ENCODE data around the gene NAA38. TPM values are rescaled to one million over a fixed set of nuclear protein-coding genes. Genes with fewer than 3 reads are reported as not detected.
"Not testable (repeated sequence)": the region's sequence is repeated elsewhere in the genome, so short reads cannot be mapped to it uniquely, and the experiment has no call there.

NAA38 gene
- total RNA-seq, 1 donor from 2014 or later = 152 TPM

DNA sequence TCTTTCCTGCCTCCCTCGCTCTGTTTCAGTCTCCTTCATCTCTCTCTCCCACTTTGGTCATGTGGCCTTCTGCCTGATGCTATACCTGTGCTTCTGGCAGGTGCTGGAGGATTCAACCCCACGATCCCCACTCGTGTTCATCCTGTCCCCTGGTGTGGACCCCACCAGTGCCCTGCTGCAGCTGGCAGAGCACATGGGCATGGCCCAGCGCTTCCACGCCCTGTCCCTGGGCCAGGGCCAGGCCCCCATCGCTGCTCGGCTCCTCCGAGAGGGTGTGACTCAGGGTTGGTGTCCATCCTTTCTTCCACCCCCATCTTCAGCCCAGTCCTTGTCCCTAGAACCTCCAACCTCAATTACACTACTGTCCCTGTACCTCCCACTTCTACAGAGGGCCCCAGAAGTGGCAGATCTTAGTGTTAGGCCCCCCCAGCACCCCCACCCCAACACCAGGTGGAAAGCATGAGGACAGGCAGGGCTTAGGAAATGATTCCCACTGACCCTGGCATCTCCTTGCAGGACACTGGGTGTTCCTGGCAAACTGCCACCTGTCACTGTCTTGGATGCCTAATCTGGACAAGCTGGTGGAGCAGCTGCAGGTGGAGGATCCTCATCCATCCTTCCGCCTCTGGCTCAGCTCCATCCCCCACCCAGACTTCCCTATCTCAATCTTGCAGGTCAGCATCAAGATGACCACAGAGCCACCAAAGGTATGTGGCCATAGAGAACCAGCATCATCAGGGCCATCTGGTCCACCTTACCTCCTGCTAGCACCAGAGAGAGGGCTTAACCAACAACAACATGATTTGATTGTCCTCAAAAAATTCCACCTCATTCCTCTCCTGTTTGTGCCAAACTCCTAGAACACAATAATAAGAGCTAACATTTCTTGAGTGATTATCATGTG is 33.1 kb downstream of the NAA38 start:
- DNase-seq (ENCODE audit: low read depth in 2 of 2) = no peak

- no peak for DNase-seq (ENCODE audit: low read depth in 2 of 2)
These were observed 33.8 kb downstream of the NAA38 start for GRCh38 chr17:7823581-7824001.

DNA sequence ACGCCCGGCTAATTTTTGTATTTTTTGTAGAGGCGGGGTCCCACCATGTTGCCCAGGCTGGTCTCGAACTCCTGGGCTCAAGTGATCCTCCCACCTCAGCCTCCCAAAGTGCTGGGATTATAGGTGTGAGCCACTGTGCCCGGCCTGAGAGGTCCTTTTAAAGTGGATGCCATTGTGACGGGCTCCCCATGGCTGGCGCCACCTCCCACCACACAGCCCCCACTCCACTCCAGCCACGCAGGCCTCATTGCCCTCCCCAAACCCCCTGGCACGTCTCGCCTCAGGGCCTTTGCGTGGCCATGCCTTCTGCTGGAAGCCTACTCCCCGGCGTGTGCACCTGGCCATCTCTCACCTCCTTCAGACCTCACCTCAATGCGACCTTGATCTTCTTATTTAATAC is 35.2 kb downstream of the NAA38 start:
- no peak for DNase-seq (ENCODE audit: low read depth in 2 of 2)

GRCh38 chr17:7820231-7820630 is 37.1 kb downstream of the NAA38 start:
- DNase-seq (ENCODE audit: low read depth in 2 of 2) = no peak

DNA sequence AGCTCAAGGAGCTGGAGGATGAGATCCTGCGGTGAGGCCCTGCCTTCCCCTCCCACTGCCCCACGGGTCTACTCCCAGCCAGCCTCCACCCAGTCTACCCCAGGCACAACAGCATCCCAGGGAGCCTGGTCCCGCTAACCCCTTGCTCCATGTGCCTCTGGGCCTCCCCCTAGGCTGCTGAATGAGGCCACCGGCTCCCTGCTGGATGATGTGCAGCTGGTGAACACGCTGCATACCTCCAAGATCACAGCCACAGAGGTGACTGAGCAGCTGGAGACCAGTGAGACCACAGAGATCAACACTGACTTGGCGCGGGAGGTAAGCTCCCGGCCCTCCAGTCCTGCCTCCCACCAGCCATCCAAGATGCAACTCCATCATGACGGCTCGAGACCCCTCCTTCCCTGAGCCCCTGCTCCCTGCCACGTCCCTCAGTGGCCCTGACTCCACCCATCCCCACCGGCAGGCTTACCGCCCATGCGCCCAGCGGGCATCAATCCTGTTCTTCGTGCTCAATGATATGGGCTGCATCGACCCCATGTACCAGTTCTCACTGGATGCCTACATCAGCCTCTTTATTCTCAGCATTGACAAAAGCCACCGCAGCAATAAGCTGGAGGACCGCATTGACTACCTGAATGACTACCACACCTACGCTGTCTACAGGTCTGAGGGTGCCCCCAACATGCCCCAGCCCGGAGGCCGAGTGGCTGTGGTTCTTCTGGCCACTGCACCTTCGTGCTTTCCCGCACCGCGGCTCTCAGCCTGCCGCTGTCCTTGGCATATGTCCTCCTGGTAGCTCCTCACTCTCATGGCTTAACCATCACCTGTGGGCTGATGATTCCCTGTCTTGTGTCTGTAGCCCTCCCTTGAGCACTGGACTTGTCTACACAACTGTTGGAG is 38.4 kb downstream of the NAA38 start:
- no peak for DNase-seq (ENCODE audit: low read depth in 2 of 2)

DNA sequence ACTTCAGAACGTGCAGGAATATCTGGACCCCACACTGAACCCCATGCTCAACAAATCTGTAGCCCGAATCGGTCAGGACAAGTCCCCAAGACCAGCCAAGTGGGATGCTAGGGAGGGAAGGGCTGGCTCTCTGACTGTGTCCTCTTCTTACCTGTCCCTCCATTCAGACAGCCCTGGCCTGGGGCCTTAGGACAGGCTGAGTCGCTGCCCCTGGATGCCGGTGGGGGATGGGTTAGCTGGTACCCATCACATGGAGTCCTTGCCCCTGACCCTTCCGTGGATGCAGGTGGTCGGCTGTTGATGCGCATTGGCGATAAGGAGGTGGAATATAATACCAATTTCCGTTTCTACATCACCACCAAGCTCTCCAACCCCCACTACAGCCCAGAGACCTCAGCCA is 39.3 kb downstream of the NAA38 start:
- no peak for DNase-seq (ENCODE audit: low read depth in 2 of 2)

DNA sequence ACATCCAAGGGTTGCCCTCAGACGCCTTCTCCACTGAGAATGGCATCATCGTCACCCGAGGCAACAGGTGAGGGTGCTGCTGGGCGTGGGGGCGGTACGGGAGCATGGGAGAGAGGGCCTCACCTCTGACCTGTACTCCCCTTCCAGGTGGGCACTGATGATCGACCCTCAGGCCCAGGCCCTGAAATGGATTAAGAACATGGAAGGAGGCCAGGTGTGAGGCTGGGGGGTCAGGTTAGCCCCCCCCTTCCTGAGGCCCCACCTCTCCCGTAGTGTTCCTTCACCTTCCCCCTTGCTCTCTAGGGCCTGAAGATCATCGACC is 39.8 kb downstream of the NAA38 start:
- DNase-seq (ENCODE audit: low read depth in 2 of 2) = no peak

DNA sequence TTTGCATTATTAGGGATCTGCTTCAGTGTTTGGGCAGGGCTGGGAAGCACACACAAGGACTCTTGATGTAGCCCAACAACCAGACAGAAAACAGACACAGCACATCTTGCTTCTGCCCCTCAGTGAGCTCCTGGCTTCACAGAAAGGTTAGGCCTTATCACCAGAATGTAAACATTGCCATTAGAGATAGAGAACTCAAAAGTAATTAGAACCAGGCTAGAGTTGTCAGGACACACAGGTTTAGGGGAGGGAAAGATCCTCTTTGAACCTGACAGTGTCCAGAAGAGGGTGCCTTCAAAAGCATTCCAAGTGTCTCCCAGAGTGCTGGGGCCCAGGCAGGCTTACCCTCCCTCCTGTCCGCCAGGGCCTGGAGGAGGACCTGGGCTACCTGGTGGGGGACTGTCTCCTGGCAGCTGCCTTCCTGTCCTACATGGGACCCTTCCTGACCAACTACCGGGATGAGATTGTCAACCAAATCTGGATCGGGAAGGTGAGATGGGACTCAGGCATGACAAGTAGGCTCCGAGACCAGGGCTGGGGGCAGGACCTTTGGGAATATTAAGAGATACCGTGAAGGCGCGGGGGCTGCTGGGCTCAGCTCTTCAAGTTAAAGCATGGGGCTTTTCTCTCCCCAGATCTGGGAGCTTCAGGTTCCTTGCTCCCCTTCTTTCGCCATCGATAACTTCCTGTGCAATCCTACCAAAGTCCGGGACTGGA is 40.3 kb downstream of the NAA38 start:
- DNase-seq (ENCODE audit: low read depth in 2 of 2) = no peak

DNA sequence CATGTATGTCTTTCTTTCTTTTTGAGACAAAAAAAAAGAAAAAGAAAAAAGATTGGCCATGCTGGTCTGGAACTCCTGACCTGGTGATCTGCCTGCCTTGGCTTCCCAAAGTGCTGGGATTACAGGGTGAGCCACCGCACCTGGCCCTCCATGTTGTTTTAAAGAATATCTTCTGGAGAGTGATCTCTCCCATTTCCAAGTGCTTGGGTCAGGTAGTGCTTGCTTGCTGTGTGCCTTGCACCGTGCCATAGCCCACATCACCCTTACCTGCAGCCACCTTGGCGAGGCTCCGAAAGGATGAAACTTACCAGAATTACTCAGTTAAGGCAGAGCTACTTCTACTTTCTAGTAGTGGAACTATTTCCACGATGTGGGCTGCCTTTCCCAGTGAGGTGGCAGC is 42.4 kb downstream of the NAA38 start:
- DNase-seq (ENCODE audit: low read depth in 2 of 2) = no peak

DNA sequence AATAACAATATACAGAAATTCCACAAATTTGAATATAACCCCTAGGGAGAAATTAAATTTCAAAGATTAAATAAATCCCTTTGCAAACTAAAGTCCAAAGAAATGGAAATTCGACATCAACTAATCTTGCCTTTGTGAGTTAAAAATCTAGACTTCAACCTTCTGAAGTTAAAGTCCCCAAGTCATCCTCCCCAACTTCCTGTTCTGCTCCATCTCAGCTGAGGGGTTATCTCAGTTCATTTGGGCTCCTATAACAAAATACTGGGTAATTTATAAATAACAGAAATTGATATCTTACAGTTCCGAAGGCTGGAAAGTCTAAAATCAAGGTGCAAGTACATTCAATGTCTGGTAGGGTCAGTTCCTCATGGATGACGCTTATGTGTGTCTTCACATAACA is 46.1 kb downstream of the NAA38 start:
- no peak for DNase-seq (ENCODE audit: low read depth in 2 of 2)

GRCh38 chr17:7809791-7810343 is 47.5 kb downstream of the NAA38 start:
- DNase-seq (ENCODE audit: low read depth in 2 of 2) = not testable (repeated sequence)

GRCh38 chr17:7809086-7809790 is 48.1 kb downstream of the NAA38 start:
- no peak for DNase-seq (ENCODE audit: low read depth in 2 of 2)

- no peak for DNase-seq (ENCODE audit: low read depth in 2 of 2)
These were observed 50.2 kb downstream of the NAA38 start for GRCh38 chr17:7807206-7807605.

Other genes starting within 250 kb of the NAA38 start
- 25.9 and 36.3 TPM in 2 replicates for gene FXR2, start 242.7 kb downstream of the NAA38 start, total RNA-seq
- 25.7 and 33.3 TPM in 2 replicates for gene SAT2, start 229.7 kb downstream of the NAA38 start, total RNA-seq
- gene SHBG, start 227.4 kb downstream of the NAA38 start, total RNA-seq = 0.20 and 0.22 TPM in 2 replicates
- gene ATP1B2, start 206.6 kb downstream of the NAA38 start, total RNA-seq = not detected in 2 replicates
- 27.8 and 37.0 TPM in 2 replicates for gene TP53, start 170.1 kb downstream of the NAA38 start, total RNA-seq
- gene WRAP53, start 169.1 kb downstream of the NAA38 start, total RNA-seq = 6.1 and 6.9 TPM in 2 replicates
- 0.20 and 0.22 TPM in 2 replicates for gene EFNB3, start 152.4 kb downstream of the NAA38 start, total RNA-seq
- gene DNAH2, start 139.8 kb downstream of the NAA38 start, total RNA-seq = under 0.01 and 0.20 TPM in 2 replicates
- 1.3 and 1.8 TPM in 2 replicates for gene KDM6B, start 23.3 kb downstream of the NAA38 start, total RNA-seq
- gene TMEM88, start 2.5 kb downstream of the NAA38 start, total RNA-seq = 7.1 and 22.7 TPM in 2 replicates
- 4.6 and 5.6 TPM in 2 replicates for gene CYB5D1, start 444 bp upstream of the NAA38 start, total RNA-seq
- 58.0 and 58.7 TPM in 2 replicates for gene CHD3, start 31.2 kb upstream of the NAA38 start, total RNA-seq
- 0.44 and 0.79 TPM in 2 replicates for gene RNF227, start 58.7 kb upstream of the NAA38 start, total RNA-seq
- 0.22 and 0.40 TPM in 2 replicates for gene KCNAB3, start 72.3 kb upstream of the NAA38 start, total RNA-seq
- 48.8 and 54.7 TPM in 2 replicates for gene TRAPPC1, start 74.4 kb upstream of the NAA38 start, total RNA-seq
- gene CNTROB, start 74.6 kb upstream of the NAA38 start, total RNA-seq = 10.5 and 11.9 TPM in 2 replicates
- gene GUCY2D, start 145.1 kb upstream of the NAA38 start, total RNA-seq = not detected in 2 replicates
- not detected in 2 replicates for gene ALOX15B, start 181.5 kb upstream of the NAA38 start, total RNA-seq
- not detected in 2 replicates for gene ALOX12B, start 230.2 kb upstream of the NAA38 start, total RNA-seq